GDM1 (cell line): ENCODE data around the gene SYT17.

Experiments used
- DNase-seq: peaks from one replicate; lab custom pipeline; 2025; lab: John Stamatoyannopoulos, UW

The SYT17 gene

GRCh38 chr16:19138601-19139000, 29.4 kb upstream of the SYT17 start:
- no peak for DNase-seq

GRCh38 chr16:19139436-19140091, 28.5 kb upstream of the SYT17 start:
- no peak for DNase-seq

- no peak for DNase-seq
Observed at GRCh38 chr16:19140396-19140795, 27.6 kb upstream of the SYT17 start.

GRCh38 chr16:19142939-19143598, 25.0 kb upstream of the SYT17 start:
- no peak for DNase-seq

- no peak for DNase-seq
Observed at GRCh38 chr16:19143599-19143956, 24.5 kb upstream of the SYT17 start.

- no peak for DNase-seq
Observed at GRCh38 chr16:19145010-19145409, 23.0 kb upstream of the SYT17 start.

GRCh38 chr16:19147126-19147525, 20.9 kb upstream of the SYT17 start:
- DNase-seq = no peak

- no peak for DNase-seq
Observed at GRCh38 chr16:19147627-19148026, 20.4 kb upstream of the SYT17 start.

- DNase-seq = no peak
Observed at GRCh38 chr16:19148189-19148588, 19.9 kb upstream of the SYT17 start.

- DNase-seq = no peak
Observed at GRCh38 chr16:19151310-19151709, 16.7 kb upstream of the SYT17 start.

- DNase-seq = no peak
Observed at GRCh38 chr16:19152042-19152441, 16.0 kb upstream of the SYT17 start.

- DNase-seq = no peak
Observed at GRCh38 chr16:19153876-19154275, 14.2 kb upstream of the SYT17 start.

- no peak for DNase-seq
Observed at GRCh38 chr16:19162085-19162484, 6.0 kb upstream of the SYT17 start.

- DNase-seq = no peak
Observed at GRCh38 chr16:19163215-19163614, 4.8 kb upstream of the SYT17 start.

- DNase-seq = no peak
Observed at GRCh38 chr16:19164285-19164684, 3.8 kb upstream of the SYT17 start.

GRCh38 chr16:19165101-19165500, 2.9 kb upstream of the SYT17 start:
- DNase-seq = no peak

GRCh38 chr16:19166500-19166899, 1.5 kb upstream of the SYT17 start:
- DNase-seq = no peak

GRCh38 chr16:19168371-19169081, 486 bp downstream of the SYT17 start:
- no peak for DNase-seq

GRCh38 chr16:19169082-19169639, 1.1 kb downstream of the SYT17 start:
- DNase-seq = no peak

GRCh38 chr16:19170043-19170655, 2.1 kb downstream of the SYT17 start:
- no peak for DNase-seq

- DNase-seq = no peak
Observed at GRCh38 chr16:19172098-19172780, 4.2 kb downstream of the SYT17 start.

GRCh38 chr16:19173059-19173458, 5.0 kb downstream of the SYT17 start:
- DNase-seq = no peak
